Common myeloid progenitor, CD34-positive (primary cell): ENCODE measurements around the gene SH3TC2.
A peak's percentile ranks its signal among the peaks of the same experiment; 100 is the strongest.

Source experiments
- CTCF ChIA-PET: fragments of 350-600 bp; sonication (Branson Sonifier 250); formaldehyde crosslinking; loops from one replicate; lab custom pipeline; 2021; ENCODE audit warnings: antibody characterized with exemption; lab: Charles Lee
- POLR2A ChIA-PET: fragments of 350-600 bp; sonication (Branson Sonifier 250); formaldehyde crosslinking; loops from one replicate; lab custom pipeline; 2021; ENCODE audit warnings: antibody characterized with exemption; lab: Charles Lee
- DNase-seq, 3 donors: peaks; one replicate each; pipeline versions ENCODE4 v3.0.0 to v3.0.0-alpha.2; 2013
- H3K27ac ChIP-seq, 2 experiments: 1 replicate in 1 of 2; 2 replicates in 1 of 2; pipeline ENCODE4 v1.7.0; 2013; ENCODE audit warnings: inconsistent platforms in 2 of 2, low read length in 2 of 2, mild to moderate bottlenecking in 2 of 2, low read depth in 1 of 2, moderate library complexity in 1 of 2; ENCODE audit not compliant: severe bottlenecking in 2 of 2, insufficient read depth in 1 of 2, poor library complexity in 1 of 2
- H3K27me3 ChIP-seq, 5 experiments: replicated peaks in 2 of 5; 1 replicate in 3 of 5; 2 replicates in 2 of 5; pipeline versions ENCODE4 v1.6.1 to v1.7.0; 2013; ENCODE audit warnings: low read length in 4 of 5, mild to moderate bottlenecking in 2 of 5, moderate library complexity in 2 of 5, inconsistent platforms in 1 of 5; ENCODE audit not compliant: insufficient read depth in 5 of 5, control insufficient read depth in 4 of 5
- H3K36me3 ChIP-seq, 4 experiments: 1 replicate in 2 of 4; 2 replicates in 2 of 4; pipeline versions ENCODE4 v1.6.1 to v1.7.0; 2013; ENCODE audit warnings: low read length in 3 of 4, control low read depth in 1 of 4, mild to moderate bottlenecking in 1 of 4; ENCODE audit not compliant: control insufficient read depth in 4 of 4, insufficient read depth in 4 of 4
- H3K4me1 ChIP-seq, 4 experiments: 1 replicate in 3 of 4; 2 replicates in 1 of 4; pipeline versions ENCODE4 v1.6.1 to v1.7.1; 2013; ENCODE audit warnings: low read length in 3 of 4, mild to moderate bottlenecking in 3 of 4, control low read depth in 1 of 4, inconsistent platforms in 1 of 4, moderate library complexity in 1 of 4; ENCODE audit not compliant: control insufficient read depth in 4 of 4, insufficient read depth in 4 of 4; ENCODE audit errors: control extremely low read depth in 1 of 4
- H3K4me3 ChIP-seq, 7 experiments: 1 replicate in 4 of 7; 2 replicates in 3 of 7; pipeline versions ENCODE4 v1.5.1 to v1.7.0; 2013; ENCODE audit warnings: mild to moderate bottlenecking in 7 of 7, low read length in 6 of 7, moderate library complexity in 6 of 7, inconsistent platforms in 2 of 7, low read depth in 2 of 7, control low read depth in 1 of 7; ENCODE audit not compliant: insufficient read depth in 4 of 7, control insufficient read depth in 1 of 7; ENCODE audit errors: extremely low read depth in 1 of 7
- H3K9me3 ChIP-seq, 5 experiments: 1 replicate in 4 of 5; 2 replicates in 1 of 5; pipeline versions ENCODE4 v1.6.1 to v1.7.1; 2013; ENCODE audit warnings: low read length in 4 of 5, mild to moderate bottlenecking in 2 of 5, inconsistent platforms in 1 of 5, low read depth in 1 of 5, moderate library complexity in 1 of 5; ENCODE audit not compliant: control insufficient read depth in 4 of 5, insufficient read depth in 2 of 5; ENCODE audit errors: control extremely low read depth in 1 of 5
- WGBS: methylation state at CpG from one replicate; pipeline ENCODE4 v1.1.5; 2013; ENCODE audit not compliant: insufficient coverage; 5-methylcytosine and 5-hydroxymethylcytosine counted together

The SH3TC2 gene

DNA sequence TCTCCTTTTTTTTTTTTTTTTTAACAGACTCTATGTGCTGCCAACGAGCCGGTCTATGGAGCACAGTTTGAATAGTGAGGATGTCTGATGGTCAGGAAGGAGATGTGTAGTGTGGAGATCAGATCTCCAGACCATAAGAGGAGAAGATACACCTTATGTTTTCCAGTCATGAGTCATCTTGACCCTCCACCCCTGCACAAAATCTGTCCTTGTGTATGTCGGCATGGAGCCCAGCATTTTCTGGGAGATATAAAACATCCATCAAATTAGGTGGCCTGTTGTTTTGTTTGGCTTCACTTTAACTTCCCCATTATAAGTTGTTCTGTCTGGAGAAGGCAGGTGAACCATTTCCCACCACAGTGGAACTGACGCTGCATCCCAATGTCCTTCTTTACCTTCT is 19.2 kb downstream of the SH3TC2 start:
- DNase-seq = no peak
- Histone ChIP-seq H3K27me3 (no peaks in the 10 kb centered on the region), H3K36me3 (no peaks in the 10 kb centered on the region), H3K4me1 (peaks cover 10 to 29% (median 18%) of the 10 kb centered on the region in 4 experiments), H3K4me3 (no peak overlapping the region), H3K27ac (no peak overlapping the region), H3K9me3 (no peaks in the 10 kb centered on the region)
- 77% methylated on average over 2 of the region's 4 CpGs for WGBS
- CTCF ChIA-PET = interaction anchor here (1.7 kb wide), 1 partner anchor 8 kb away, joined by 3 read pairs; no protein-coding TSS in a partner anchor
- POLR2A ChIA-PET = interaction anchor here (0.7 kb wide), 1 partner anchor 746 kb away, joined by 8 read pairs; no protein-coding TSS in a partner anchor

DNA sequence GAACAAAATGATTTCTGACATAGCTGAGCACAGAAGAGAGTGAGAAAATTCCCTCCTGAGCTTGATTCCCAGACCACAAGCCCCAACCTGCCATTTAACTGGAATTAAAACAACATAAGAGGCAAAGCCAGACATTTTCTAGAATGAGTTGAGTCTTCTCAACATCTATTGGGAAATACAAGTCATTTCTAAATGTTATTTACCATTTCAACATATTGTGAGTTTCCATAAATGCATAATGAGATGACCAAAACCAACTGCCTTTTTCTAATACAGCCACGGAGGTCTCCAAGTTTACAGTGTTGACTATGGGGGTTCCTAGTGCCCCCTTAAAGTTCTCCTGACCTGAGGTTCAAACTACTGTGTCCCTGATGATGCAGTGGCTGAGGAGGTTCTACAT is 20.0 kb downstream of the SH3TC2 start:
- Histone ChIP-seq H3K27ac (no peak overlapping the region), H3K27me3 (no peaks in the 10 kb centered on the region), H3K4me1 (peaks cover 13 to 37% (median 26%) of the 10 kb centered on the region in 4 experiments), H3K36me3 (no peaks in the 10 kb centered on the region), H3K9me3 (no peaks in the 10 kb centered on the region), H3K4me3 (no peak overlapping the region)
- DNase-seq = no peak
- ChIA-PET CTCF (interaction anchor here (1.7 kb wide), 1 partner anchor 7 kb away, joined by 3 read pairs; no protein-coding TSS in a partner anchor), POLR2A (interaction anchor here (0.7 kb wide), 1 partner anchor 745 kb away, joined by 8 read pairs; no protein-coding TSS in a partner anchor)
- WGBS = 78% methylated on average over 1 of the region's 1 CpG

DNA sequence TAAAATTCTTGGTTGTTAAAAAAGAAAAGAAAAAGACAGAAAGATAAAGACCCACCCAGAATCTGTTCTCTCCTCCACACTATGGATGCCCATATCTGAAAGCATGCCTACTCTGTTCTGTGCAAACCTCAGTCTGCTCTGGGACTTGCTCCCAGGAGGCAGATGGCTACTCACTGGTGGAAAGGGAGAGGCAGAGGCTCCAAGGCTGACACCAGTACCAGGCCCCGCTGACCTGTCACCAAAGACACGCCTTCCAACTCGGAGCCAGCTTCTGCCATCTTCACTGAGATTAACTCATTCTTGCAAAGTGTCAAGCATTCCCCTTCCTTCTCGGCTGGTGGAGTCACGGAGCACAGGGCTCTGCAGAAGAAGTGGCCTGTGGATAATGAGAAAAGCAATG is 21.6 kb downstream of the SH3TC2 start:
- DNase-seq = no peak
- CTCF ChIA-PET = interaction anchor here (1.0 kb wide), 1 partner anchor 309 kb away, joined by 3 read pairs; no protein-coding TSS in a partner anchor
- Histone ChIP-seq H3K4me1 (peaks cover 21 to 53% (median 42%) of the 10 kb centered on the region in 4 experiments), H3K27ac (no peak overlapping the region), H3K36me3 (no peaks in the 10 kb centered on the region), H3K9me3 (no peaks in the 10 kb centered on the region), H3K27me3 (no peaks in the 10 kb centered on the region), H3K4me3 (no peak overlapping the region)
- 93% methylated on average over 3 of the region's 5 CpGs for WGBS
- POLR2A ChIA-PET = no interaction called here

DNA sequence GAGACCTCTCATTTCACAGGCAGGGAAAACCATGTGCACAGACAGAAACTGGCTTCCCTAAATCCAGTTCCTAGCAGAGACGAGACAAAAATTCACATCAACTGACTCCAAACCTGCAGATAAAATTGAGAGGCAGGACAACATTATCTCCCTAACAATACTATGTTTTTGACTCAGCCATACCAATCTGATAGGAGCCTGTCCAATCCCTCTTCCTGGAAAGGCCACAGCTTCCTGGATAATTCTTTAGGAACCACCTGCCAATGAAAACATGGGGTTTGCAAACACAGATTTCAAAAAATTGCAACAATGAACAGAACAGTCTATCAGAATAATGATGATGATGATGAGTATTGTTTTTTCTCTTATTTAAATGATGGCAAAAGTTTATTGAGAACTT is 22.4 kb downstream of the SH3TC2 start:
- no CpG with 5 or more reads among the region's 1 CpG for WGBS
- H3K36me3 ChIP-seq = no peaks in the 10 kb centered on the region

DNA sequence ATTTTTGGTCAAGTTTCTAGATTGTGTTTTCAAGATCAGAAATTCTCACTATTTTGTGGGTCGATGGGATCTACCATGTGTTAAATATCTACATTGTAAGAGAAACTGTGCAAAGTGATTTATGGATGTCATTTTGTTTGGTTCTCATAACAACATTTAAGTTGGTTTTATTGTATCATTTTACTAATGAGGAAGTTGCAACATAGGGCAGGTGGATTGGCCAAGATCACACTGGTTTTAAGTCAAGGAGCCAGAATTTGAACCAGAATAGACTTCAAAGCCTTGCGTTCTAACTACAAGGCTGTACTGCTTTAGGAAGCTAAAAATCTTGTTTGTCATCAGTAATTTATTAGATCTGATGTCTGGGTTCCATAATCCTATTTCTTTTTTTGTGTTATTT is 23.4 kb downstream of the SH3TC2 start:
- WGBS = 38% methylated on average over 1 of the region's 2 CpGs
- H3K27ac ChIP-seq = peak overlapping the region in 1 of 2 experiments; percentile 40

More for the DNA sequence above, 22.4 kb downstream of the SH3TC2 start:
- CTCF ChIA-PET = interaction anchor here (1.1 to 6.9 kb wide), 3 partner anchors 21 to 303 kb away, joined by 3 to 210 read pairs (median 89); no protein-coding TSS in a partner anchor
- peaks cover 21 to 61% (median 51%) of the 10 kb centered on the region in 4 experiments for H3K4me1 ChIP-seq
- no peak overlapping the region for H3K27ac ChIP-seq
- no peak for DNase-seq
- POLR2A ChIA-PET = no interaction called here
- no peaks in the 10 kb centered on the region for H3K27me3 ChIP-seq
- no peak overlapping the region for H3K4me3 ChIP-seq
- H3K9me3 ChIP-seq = no peaks in the 10 kb centered on the region

DNA sequence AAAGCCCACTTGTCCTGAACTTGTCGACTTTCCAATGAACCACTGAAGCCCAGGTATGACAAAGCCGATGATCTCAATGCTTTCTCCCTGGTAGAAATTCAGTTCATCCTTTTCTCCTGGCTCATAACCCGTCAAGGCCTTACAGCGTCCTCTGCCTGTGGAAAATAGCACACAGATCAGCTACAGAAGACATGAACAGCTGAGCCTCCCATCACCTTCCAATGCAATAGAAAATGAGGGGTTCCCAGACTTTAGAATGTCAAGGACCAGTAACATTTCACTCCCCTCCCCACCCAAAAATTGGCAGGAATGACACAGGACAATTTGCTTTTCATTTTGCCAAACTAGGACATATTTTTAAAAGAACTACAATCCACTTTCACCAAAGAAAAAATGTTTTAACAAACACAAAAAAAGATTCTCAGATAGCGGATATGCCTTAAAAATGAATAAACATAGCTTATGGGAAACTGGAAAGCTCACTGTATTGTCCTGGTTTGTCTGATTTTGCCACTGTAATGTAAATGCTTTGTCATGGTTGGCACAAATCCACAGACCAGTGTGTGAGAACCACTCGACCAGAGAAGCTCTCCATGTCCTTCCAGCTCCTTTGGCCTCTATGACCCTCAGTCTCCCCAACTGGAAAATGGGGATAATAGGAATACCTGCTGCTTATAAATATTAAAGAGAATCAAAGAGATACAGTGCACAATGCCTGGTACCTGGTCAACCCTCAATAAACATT is 24.4 kb downstream of the SH3TC2 start:
- Histone ChIP-seq H3K27ac (no peak overlapping the region), H3K4me1 (peaks cover 21 to 58% (median 52%) of the 10 kb centered on the region in 4 experiments), H3K9me3 (no peaks in the 10 kb centered on the region), H3K36me3 (no peaks in the 10 kb centered on the region), H3K27me3 (no peaks in the 10 kb centered on the region), H3K4me3 (no peak overlapping the region)
- ChIA-PET CTCF (interaction anchor here (0.6 to 6.9 kb wide), 16 partner anchors 8 to 301 kb away, joined by 3 to 210 read pairs (median 3); no protein-coding TSS in a partner anchor), POLR2A (interaction anchor here (1.4 kb wide), 1 partner anchor 41 kb away, joined by 3 read pairs; no protein-coding TSS in a partner anchor)
- DNase-seq = peak in 2 of 3 donors; percentile 38 to 50
- 98% methylated on average over 4 of the region's 6 CpGs for WGBS

More for the DNA sequence above, 23.4 kb downstream of the SH3TC2 start:
- no peaks in the 10 kb centered on the region for H3K9me3 ChIP-seq
- no peaks in the 10 kb centered on the region for H3K36me3 ChIP-seq
- DNase-seq = peak; percentile 66 to 95 (median 93)
- ChIA-PET CTCF (interaction anchor here (1.1 to 6.9 kb wide), 10 partner anchors 17 to 302 kb away, joined by 3 to 210 read pairs (median 3); no protein-coding TSS in a partner anchor), POLR2A (no interaction called here)
- peaks cover 21 to 62% (median 52%) of the 10 kb centered on the region in 4 experiments for H3K4me1 ChIP-seq
- H3K4me3 ChIP-seq = no peak overlapping the region
- no peaks in the 10 kb centered on the region for H3K27me3 ChIP-seq
